GM21360 (cell line): ENCODE results near the gene RGS11.
"Not testable (repeated sequence)": the region's sequence is repeated elsewhere in the genome, so short reads cannot be mapped to it uniquely, and the experiment has no call there.

Source experiments
- ATAC-seq: cut with Tn5 transposase; IDR thresholded peaks from one replicate; pipeline ENCODE4 v1.9.1; 2021; ENCODE audit warnings: mild to moderate bottlenecking, moderate library complexity; ENCODE audit not compliant: unreplicated experiment

RGS11 gene

DNA sequence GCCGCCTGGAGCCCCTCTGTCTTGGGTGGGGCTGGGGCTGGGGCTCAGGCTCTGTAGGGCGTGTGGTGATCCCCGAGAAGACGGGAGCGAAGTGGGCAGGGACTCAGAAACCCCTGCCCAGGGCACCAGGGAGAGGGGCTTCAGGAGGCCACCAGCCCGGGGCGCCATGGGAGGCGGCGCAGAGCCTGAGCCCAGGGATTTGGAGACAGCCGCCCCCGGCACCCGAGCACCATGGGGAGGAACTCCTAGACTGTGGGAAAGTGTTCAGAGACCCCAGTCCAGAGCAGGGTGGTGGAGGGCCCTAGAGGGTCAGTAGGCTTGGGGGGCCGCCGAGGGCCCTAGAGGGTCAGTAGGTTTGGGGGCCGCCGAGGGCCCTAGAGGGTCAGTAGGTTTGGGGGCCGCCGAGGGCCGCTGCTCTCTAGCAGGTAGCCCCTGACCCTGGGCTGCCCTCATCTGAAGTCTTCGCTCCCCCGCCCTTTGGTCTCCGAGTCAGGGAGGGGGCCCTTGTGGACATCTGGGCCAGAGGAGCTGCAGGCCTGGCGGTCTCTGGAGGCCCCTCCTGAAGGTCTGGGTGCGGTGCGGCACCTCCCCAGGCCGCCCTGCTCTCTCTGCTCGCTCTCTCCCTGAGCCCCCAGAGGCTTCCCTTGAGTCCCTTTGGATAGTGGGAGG lies 5.4 kb upstream of the RGS11 start:
- no peak for ATAC-seq

DNA sequence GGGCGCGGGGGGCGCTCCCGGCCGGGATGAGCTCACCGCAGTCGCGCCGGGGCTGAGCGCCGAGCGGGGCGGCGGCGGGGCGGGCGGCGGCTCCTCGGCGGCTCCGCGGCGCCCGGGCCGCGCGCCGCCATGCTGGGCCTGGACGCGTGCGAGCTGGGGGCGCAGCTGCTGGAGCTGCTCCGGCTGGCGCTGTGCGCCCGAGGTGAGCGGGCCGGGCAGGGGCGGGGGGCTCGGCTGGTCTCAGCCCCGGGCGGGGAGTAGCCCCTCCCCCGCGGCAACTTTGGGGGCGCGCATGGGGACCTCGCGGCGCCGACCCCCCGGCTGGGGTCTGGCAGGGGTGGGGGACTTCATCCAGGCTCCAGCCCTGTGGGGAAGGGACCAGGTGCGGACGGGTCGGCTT lies 4.8 kb upstream of the RGS11 start, which contains the start of gene ARHGDIG:
Gene ARHGDIG (plus strand): TSS at position 40 of the 400 bp plus-strand sequence. CDS start 90 bp downstream, at position 130.
- ATAC-seq: no peak

DNA sequence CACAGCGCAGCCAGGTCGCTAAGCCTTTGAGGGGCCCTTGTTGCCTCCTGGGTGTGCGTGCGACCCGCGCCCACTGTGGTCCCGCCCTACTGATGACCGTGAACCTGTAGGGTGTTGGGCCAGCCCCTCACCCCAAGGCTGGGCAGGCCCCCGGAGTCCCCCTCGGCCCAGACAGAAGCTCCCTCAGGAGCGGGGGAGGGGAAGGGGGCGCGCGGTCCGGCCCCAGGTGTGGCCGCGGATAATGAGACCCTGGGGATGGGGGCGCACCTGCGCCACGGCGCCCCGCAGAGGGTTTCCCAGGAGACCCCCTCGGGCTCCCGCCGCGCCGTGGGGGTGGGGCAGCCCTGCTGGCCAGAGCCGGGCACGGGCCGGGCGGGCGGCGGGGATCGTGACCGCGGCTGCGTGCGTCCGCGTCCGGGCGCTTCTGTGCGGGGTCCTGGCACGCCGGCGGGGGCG lies 4.3 kb upstream of the RGS11 start:
- ATAC-seq: no peak

DNA sequence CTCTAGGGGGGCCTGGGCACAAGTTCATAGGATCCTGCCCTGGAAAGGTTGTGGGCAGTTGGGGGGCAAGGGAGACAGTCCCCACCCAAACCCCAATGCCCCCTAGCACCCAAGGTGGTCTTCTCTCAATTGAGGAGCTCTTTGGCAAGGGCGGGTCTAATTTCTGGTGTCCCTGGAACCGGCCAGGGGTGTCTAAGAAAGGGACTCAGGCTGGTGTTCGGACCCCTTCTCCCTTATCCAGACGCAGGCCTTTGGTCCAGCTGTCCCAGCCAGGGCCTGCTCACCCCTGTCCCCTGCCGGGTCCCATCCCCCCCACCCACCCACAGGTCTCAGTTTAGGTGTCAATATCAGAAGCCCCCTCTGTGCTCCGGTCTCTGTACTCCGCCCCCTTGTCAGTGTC lies 3.8 kb upstream of the RGS11 start:
- no peak for ATAC-seq

DNA sequence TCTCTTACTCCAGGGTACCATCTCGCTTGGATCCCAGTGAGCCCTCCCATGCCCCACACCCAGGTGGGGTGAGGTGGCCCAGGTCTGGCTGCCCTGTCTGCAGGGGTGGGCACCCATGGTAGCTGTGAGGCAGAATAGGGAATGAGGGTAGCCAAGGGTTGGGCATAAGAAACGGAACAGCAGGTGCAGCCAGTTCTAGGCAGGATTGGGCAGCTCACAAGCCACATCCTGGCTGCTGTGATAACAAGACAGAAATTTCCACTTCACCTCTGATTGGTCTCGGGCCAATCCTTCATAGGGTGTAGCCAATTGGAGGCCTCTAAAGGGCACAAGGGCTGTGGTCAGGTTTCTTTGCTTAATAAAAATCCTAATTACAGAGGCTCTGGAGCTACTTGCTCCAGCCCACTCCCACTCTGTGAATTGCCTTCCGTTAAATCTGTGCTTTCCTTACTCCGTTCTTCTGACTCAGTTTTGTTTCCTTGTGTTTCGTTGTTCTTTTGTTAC lies 3.2 kb upstream of the RGS11 start:
- no peak for ATAC-seq

DNA sequence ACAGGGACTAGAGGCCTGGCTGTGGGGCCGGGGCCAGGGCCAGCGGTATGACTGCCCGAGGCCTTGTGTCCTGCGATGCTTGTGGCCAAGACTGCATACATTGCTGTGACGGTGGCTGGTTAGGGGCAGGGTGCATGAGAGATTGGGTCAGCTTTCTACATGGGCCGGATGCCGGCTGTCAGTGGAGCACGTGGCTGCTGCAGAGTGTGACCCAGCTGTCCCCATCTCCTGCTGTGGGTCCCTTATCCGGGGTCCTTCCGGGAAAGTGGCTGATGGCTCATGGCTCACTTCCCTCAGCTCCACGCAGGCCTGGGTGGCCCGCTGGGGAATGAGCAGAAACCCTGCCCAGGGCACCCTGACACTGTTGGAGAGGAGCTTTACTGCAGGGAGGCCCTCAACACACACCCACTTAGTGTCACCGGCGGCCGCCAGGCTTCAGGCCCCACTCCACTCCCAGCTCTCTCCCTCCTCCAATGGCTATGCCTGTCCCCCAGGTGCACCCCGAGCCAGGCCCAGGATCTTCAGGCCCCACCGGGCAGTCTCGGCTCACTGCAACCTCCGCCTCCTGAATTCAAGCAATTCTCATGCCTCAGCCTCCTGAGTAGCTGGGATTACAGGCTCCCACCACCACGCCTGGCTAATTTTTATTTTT lies 808 bp upstream of the RGS11 start:
- ATAC-seq: no peak

DNA sequence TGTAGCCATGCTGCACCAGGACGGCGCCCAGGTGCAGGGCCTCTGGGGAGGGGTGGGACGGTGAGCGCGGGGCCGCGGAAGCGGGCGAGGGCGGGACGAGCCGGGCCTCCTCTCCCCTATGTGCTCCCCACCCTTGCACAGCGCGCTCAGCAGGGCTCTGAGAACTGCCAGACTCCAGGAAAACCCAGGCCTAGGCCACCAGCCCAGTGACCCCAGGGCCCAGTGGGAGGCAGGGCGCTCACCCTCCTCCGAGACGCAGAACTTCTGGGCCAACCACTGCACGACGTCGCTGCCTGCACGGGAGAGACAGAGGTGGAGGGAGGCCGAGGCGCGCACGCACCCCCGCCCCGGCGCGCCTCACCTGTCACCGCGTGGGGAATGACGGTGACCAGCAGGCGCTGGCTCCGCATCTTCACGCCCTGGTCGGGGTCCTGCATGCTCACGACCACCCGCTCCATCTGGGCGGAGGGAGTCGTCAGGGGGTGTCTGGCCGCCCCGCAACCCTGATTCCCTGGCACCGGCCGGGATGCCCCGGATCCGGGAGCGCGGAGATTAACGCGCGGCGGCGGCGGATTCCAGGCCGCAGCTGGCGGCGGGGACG lies 603 bp downstream of the RGS11 start:
- no peak for ATAC-seq

DNA sequence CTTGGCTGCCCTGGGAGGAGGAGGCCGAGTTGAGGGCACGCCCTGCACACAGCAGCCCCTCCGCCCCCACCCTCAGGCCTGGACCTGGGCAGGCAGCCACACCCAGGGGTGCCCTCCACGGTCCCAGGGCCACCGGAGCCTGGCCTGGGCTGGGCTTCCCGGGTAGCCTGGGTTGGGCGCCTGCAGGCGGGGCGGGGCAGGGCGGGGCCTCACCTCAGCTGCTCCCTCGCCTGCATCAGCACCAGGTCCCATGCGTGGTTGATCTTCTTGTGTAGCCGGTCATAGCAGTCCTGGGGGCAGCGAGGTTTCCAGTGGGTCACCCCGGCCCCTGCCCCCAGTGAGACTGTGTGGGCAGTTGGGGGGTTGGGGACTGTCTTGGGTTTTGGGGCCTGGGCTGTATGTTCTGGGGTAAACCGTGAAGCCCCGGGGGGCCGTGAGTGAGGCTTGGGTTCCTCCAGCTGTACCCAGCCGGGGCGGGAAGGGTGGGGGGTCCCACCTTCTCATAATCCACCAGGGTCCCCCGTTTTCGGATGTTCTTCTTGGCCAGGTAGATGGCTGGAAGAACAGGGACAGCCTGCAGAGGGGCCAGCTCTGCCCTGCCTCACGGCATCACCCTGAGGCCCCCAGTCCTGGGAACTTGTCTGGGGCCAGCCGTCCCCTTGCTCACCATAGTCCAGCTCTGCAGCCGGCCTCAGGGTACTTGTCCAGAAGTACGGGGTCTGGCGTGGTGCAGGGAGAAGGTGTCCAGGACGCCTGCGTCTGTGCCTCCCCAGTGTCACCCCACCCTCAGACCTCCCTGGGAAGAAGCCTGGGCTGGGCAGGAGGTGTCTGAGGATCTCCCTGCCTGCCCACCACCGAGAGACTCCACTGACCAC lies 2.0 kb downstream of the RGS11 start:
- ATAC-seq: no peak

DNA sequence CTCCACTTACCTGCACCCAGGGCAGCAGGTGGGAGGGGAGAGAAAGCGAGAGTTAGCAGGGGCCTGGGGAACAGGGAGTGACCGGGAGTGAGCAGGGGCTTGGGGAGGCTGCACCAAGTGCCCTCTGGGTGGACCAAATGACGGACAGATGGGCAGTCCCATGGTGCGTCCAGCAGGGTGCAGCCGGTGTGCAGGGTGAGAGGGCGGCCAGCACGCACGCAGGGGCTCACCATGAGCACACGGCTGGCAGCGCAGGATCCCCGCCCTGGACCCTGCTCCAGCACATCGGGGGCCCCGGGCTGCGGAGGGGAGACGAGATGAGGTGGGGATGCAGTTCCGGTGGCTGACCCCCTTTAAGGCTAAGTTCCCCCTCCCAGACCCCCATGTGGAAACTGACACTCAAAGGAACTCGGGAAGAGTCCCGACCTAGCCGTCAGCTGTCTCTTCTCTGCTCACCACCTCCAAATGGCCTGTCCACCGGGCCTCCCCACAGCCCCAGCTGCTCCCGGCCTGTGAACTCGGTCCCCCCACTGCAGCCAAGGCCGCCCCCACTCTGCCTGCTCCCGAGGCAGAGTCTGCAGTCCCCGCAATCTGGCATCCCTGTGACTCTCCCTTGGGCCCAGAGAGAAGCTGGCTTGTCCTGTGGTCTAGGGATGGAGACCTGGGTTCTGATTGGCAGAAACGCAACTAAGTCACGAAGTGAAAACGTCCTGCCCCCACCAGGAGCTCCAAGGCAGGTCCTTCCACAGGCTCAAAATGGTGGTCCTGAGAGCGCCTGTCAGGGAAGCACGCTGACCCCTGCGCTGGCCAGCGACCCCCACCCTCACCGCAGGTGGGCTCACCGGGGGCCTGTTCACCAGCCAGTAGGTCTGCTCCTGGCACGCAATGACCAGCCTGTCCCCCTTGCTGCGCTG lies 2.9 kb downstream of the RGS11 start:
- ATAC-seq: no peak

DNA sequence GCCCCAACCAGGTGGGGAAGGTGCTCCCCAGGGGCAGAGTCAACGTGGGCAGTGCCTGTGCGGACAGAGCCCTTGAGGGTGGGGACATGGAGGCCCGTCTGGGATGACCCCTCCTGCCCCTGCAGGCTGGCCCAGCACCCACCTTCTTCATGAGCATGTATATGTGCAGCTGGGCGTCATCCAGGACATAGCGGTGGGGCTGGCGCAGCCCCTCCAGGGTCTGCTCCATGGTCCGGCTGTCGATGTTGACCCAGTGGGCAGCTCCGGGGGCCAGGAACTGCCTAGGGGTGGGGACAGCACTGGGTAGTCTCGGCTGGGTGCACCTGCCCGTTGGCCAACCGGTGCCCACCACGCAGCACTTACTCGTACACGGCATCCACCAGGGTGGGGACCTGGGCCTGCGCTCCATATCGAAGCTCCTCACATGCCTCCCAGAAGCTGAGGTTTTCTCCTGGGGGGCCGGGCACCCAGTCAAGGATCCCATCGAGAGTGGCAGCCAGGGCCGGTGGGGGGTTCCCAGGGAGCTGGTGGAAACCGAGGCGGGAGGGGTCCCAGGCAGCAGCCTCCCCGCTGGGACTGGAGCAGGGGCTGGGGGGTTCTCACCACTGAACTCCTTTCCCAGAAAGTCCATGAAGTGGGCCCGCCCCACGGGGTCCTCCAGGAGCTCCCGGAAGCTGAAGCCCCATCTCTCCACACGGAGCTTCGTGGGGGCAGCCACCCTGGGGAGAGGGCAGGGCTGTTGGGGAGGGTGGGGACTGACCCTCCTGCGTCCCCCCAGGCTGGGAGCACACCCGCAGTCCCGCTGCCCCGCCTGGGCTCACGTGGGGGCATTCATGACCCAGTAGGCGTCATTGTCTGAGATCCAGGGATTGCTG lies 5.1 kb downstream of the RGS11 start:
- ATAC-seq: no peak

DNA sequence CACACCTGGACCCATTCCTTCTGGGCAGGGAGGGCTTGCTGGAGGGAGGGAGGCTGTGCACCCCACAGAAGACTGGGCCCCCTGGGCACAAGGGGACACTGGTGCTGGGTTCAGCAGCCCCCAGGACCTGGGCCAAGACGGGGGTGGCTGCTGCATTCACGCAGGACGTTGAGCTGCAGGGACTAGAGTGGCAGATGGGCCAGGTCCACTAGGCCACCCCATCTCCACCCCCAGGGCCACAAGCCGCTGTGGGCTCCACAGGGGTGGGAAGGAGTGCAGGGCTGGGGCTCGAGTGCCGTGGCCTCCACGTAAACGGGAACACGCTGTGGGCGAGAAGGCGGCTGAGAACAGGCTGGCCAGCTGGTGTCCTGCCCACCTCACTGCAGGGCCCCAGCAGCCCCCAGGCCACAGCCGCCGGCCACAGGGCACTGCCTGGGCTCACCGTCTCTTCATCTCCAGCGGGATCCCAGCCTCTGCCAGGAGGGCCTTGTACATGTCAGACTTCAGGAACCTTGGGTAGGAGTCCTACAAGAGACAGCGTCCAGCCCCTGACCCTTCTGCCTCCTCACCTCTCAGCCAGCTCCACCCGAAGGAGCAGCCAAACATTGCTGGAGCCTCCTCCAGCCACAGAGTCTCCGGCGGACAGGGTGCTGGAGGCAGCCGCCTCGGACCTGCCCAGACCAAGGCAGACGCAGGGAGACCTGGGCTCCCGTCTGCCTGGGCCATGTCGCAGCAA lies 6.5 kb downstream of the RGS11 start:
- no peak for ATAC-seq

DNA sequence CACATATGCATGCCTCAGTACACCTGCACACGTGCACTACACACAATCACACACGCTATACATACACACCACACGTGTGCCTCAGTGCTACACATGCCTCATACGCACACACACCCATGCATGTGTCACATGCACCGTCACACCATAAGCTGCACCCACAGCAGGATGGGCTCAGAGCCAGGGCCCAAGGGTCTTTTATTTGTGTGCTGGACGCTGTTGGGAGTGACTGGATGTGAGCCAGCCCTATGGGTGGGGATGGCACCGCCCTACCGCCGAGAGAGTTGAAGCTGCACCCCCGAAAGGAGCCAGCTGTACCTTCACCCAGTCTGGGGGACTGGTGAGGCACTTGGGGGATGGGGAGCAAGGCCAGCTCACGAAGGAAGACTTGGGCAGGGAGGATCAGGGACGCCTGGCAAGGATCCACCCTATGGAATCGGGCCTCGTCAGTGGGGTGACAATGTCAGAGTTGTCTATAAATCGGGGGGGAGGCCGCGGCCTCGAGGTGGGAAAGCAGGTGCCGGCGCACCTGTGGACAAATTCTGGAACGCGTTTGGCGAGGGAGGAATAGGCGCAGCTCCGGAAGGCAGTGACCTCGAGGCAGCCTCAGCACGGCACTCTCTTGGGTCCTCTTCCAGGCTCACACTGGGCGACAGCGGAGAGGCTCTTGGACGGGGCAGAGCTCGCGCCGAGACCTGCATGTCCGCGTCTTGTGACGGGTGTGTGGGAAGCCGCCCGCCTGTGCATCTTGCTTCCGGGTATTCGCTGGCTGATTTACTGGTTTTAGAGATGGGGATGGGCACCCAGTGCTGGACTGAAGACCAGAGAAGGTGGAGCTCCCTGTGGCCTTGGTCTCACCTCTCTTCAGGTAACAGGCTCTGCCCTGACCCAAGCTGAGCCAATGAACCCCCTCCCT lies 7.3 kb downstream of the RGS11 start:
- ATAC-seq: no peak

DNA sequence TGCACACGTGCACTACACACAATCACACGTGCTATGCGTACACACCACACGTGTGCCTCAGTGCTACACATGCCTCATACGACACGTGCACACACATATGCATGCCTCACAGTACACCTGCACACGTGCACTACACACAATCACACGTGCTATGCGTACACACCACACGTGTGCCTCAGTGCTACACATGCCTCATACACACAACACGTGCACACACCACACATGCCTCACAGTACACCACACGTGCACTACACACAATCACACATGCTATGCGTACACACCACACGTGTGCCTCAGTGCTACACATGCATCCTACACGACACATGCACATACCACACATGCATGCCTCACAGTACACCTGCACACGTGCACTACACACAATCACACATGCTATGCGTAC lies 8.2 kb downstream of the RGS11 start:
- not testable (repeated sequence) for ATAC-seq

DNA sequence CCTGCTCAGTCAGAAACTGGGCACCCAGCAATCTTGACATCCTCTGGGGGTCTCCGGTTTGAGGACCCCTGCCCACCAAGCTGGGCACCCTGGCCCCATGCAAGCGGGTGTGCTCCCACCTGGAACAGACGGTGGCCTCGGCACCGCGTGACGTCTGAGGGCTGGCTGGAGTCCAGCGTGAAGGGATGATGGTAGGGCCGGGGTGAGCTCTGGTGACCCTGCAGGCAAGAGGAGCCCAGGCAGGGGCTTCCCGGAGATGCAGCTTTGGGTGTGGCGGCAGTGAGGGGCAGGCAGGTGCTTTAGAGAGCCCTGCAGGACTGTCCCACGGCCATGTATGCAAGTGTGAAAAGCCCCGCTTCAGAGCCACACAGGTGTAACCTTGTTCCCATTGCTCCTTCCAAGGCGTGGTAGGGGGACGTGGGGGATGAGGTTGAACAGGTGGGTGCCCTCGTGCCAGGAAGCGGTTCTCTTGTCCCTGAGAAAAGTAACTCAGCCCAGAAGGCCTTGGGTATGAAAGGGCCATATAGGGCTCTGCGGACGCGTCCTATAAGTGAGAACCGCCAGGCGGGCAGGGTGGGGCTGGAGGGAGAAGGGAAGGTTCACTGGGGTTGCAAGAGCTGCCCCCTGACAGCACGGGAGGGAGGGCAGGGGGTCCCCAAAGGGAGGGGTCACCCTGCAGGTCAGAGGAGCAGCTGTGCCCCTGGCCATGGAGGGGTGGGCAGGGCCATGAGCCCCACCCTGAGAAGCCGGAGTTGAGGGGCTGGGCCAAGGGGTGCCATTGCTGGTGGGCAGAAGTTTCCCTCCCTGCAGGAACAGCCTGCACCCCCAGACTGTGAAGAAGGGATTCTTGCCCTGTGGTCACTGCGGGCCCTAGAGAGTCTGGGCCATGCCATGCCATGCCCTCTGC lies 9.2 kb downstream of the RGS11 start:
- ATAC-seq: no peak

DNA sequence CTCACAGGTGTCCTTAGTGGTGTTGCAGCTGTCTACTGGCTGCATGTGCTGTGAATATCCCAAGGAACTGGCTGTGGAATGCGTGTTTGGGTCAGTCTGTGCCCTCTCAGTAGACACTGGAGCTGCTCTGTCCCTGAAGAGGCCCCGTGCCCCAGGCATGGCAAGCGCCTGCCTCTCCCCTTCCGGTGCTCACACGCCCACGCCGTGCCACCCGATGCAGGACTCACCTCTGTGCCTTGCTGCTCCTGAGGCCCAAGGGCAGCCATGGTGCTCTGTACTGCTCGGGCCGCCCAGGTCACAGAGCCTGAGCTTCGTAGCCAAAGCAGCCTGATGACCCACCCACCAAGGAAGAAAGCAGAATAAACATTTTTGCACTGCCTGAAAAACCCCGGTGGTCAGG lies 10.0 kb downstream of the RGS11 start:
- ATAC-seq: no peak

DNA sequence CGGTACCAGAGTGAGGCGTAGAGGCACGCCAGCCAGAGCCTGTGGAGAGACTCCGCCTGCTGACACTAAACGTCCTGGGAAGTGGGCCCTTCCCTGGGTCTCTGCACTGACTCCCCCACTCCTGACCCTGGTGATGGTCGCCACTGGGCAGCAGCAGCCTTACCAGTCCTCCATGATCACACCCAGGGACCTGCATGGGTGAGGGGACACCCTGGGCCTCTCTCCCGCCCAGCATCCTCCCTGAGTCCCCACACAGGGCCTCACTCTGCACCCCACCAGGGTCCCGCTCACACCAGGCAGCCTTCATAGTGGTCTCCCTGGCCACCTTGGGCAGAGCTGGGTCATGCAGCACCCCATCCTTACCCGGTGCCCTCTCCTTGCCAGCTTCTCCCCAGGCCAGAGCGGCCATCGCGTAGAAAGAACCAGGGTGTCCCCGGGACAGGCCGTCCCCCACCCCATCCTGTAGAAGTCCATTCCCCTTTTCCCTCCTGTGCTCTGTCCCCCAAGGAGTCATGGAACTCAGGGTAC lies 10.7 kb downstream of the RGS11 start:
- no peak for ATAC-seq
